ENCODE measurements around the gene ZNF280D. TPM values are rescaled to one million over a fixed set of nuclear protein-coding genes. Genes with fewer than 3 reads are reported as not detected.

ZNF280D gene
- total RNA-seq, 4 donors from 2014 or later = 27.4 to 59.3 (median 37.3) TPM

DNA sequence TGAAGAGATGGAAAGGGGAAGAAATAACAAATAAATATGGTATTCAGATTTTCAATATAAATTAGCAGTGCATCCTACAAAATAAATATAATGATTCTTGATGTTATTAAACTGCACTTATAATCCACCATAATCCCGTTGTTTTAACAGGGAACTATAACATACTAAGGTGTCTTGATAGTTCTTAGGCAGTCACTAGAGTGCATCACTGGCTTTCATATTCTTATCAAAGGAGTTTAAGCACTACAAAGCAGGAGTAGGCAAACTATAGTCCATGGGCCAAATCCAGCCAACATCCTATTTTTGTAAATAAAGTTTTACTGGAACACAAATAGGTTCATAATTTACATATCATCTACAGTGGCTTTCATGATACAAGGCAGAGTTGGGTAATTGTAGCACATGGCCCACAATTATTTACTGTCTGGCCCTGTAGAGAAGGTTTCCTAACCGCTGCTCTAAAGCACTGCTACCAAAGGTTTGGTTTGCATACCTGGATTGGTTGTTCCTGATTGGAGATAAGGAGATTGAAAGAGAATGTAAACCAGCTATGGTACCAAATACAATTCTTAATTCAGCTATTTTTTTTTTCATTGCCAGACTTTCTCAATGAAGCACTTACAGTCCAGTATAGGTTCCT lies 104.3 kb downstream of the ZNF280D start:
- peaks cover 7% of the 10 kb centered on the region for H3K36me3 ChIP-seq
- H3K27ac ChIP-seq = no peak overlapping the region
- no peaks in the 10 kb centered on the region for H3K27me3 ChIP-seq
- DNase-seq (ENCODE audit: low spot score in 2 of 2) = no peak
- no peak overlapping the region for H3K4me3 ChIP-seq
- no peaks in the 10 kb centered on the region for H3K4me1 ChIP-seq
- no peak for TF ChIP-seq POLR2AphosphoS5 (IDR thresholded peaks at IDR 0.05)
- TF ChIP-seq EP300 (IDR thresholded peaks at IDR 0.05) = no peak
- TF ChIP-seq, protein P1, sequence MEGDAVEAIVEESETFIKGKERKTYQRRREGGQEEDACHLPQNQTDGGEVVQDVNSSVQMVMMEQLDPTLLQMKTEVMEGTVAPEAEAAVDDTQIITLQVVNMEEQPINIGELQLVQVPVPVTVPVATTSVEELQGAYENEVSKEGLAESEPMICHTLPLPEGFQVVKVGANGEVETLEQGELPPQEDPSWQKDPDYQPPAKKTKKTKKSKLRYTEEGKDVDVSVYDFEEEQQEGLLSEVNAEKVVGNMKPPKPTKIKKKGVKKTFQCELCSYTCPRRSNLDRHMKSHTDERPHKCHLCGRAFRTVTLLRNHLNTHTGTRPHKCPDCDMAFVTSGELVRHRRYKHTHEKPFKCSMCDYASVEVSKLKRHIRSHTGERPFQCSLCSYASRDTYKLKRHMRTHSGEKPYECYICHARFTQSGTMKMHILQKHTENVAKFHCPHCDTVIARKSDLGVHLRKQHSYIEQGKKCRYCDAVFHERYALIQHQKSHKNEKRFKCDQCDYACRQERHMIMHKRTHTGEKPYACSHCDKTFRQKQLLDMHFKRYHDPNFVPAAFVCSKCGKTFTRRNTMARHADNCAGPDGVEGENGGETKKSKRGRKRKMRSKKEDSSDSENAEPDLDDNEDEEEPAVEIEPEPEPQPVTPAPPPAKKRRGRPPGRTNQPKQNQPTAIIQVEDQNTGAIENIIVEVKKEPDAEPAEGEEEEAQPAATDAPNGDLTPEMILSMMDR (IDR thresholded peaks at IDR 0.05) = no peak
- TF ChIP-seq POLR2A (IDR thresholded peaks at IDR 0.05) = no peak
- 90% methylated on average over 2 of the region's 2 CpGs for WGBS
- H3K9me3 ChIP-seq = no peaks in the 10 kb centered on the region

DNA sequence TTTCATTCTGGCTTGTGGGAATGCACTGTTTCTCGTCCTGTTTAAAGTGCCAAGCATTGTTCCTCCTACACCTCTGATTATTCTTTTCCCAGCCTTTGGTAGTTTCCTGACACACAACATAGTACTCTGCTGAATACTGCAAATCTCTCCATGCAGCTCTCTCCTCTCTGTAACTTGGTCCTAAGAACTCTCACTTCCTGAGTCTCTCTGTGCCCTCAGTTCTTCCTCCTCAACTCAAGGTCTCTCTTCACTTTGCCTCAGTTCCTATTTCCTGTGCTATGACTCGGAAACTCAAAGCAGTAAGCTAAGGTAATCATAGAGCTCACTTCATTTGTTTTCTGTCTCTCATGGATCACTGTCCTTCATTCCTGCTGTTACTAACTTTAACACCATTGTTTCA lies 113.4 kb downstream of the ZNF280D start:
- H3K36me3 ChIP-seq = no peaks in the 10 kb centered on the region
- no peak overlapping the region for H3K4me3 ChIP-seq
- DNase-seq (ENCODE audit: low spot score in 2 of 2) = no peak
- no peaks in the 10 kb centered on the region for H3K9me3 ChIP-seq
- H3K27me3 ChIP-seq = no peaks in the 10 kb centered on the region
- TF ChIP-seq POLR2A (IDR thresholded peaks at IDR 0.05) (no peak), POLR2AphosphoS5 (IDR thresholded peaks at IDR 0.05) (no peak), EP300 (IDR thresholded peaks at IDR 0.05) (no peak)
- peaks cover 7% of the 10 kb centered on the region for H3K4me1 ChIP-seq
- H3K27ac ChIP-seq = no peak overlapping the region
- WGBS = 39% methylated on average over 2 of the region's 2 CpGs

DNA sequence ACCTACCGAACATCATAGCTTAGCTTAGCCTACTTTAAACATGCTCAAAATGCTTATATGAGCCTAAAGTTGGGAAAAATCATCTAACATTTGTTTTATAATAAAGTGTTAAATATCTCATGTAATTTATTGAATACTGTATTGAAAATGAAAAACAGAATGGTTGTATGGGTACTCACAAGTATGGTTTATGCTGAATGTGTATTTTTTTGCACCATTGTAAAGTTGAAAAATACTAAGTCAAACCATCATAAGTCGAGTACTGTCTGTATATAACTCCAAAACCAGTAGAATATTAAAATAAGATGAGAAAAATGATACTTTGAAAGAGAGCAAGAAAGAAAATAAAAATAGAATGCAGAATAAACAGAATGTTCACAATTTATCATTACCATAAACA lies 115.7 kb downstream of the ZNF280D start:
- no peaks in the 10 kb centered on the region for H3K9me3 ChIP-seq
- 93% methylated on average over 2 of the region's 2 CpGs for WGBS
- H3K4me1 ChIP-seq = peaks cover 7% of the 10 kb centered on the region
- TF ChIP-seq POLR2AphosphoS5 (IDR thresholded peaks at IDR 0.05) (no peak), POLR2A (IDR thresholded peaks at IDR 0.05) (no peak), EP300 (IDR thresholded peaks at IDR 0.05) (no peak)
- TF ChIP-seq, protein P1 (IDR thresholded peaks at IDR 0.05) = no peak
- H3K4me3 ChIP-seq = no peak overlapping the region
- H3K27me3 ChIP-seq = no peaks in the 10 kb centered on the region
- no peak overlapping the region for H3K27ac ChIP-seq
- H3K36me3 ChIP-seq = no peaks in the 10 kb centered on the region
- no peak for DNase-seq (ENCODE audit: low spot score in 2 of 2)

DNA sequence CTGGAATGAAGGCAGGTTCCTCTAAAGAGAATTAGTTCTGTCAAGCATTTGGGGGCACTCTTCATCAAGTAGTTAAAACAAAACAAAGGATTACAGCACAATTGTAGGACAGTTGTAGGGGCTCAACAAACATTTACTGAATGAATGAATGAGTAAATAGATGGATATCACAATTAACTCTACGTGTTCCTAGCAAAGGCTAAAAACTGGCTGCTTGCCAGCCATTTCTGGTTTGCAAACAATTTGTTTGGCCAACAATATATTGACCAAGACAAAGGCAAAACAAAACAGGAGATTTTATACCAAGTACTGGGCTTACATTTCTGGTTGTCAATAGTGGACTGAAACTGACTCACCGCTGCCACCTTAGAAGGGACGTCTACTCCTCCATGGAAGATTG lies 116.8 kb downstream of the ZNF280D start:
- TF ChIP-seq POLR2AphosphoS5 (IDR thresholded peaks at IDR 0.05) (no peak), POLR2A (IDR thresholded peaks at IDR 0.05) (no peak), EP300 (IDR thresholded peaks at IDR 0.05) (no peak)
- TF ChIP-seq, protein P1 (IDR thresholded peaks at IDR 0.05) = no peak
- 78% methylated on average over 3 of the region's 3 CpGs for WGBS
- no peaks in the 10 kb centered on the region for H3K36me3 ChIP-seq
- H3K4me1 ChIP-seq = peaks cover 7% of the 10 kb centered on the region
- no peak overlapping the region for H3K27ac ChIP-seq
- H3K9me3 ChIP-seq = no peaks in the 10 kb centered on the region
- H3K4me3 ChIP-seq = no peak overlapping the region
- DNase-seq (ENCODE audit: low spot score in 2 of 2) = no peak
- no peaks in the 10 kb centered on the region for H3K27me3 ChIP-seq

DNA sequence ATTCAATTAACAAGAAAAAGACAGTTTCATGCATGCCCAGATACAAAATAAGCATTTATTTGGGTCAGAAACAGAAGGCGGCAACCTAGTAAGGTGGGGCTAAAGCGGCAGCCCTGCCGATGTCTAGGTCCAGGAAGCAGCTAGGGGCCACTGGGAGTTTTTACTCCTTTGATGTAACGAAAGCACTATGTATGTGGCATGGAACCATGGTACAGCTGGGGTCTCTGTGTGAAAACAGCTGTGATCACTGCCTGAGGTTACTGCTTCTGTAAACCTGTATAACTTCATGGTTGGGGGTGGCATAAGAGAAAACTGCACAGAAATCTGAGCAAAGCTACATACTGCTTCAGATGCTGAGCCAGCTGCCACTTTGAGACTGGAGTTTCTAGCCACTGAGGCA lies 119.5 kb downstream of the ZNF280D start:
- DNase-seq (ENCODE audit: low spot score in 2 of 2) = no peak
- 77% methylated on average over 4 of the region's 4 CpGs for WGBS

More for the DNA sequence above, 119.5 kb downstream of the ZNF280D start:
- Histone ChIP-seq H3K4me3 (no peak overlapping the region), H3K36me3 (no peaks in the 10 kb centered on the region), H3K9me3 (no peaks in the 10 kb centered on the region), H3K27me3 (no peaks in the 10 kb centered on the region), H3K27ac (no peak overlapping the region), H3K4me1 (no peaks in the 10 kb centered on the region)
- TF ChIP-seq EP300 (IDR thresholded peaks at IDR 0.05) = no peak
- TF ChIP-seq, protein P1 (IDR thresholded peaks at IDR 0.05) = no peak
- TF ChIP-seq POLR2AphosphoS5 (IDR thresholded peaks at IDR 0.05) = no peak
- TF ChIP-seq POLR2A (IDR thresholded peaks at IDR 0.05) = no peak
